ENCODE measurements around the gene GAL3ST3. TPM values are rescaled to one million over a fixed set of nuclear protein-coding genes. Genes with fewer than 3 reads are reported as not detected.
A peak's percentile ranks its signal among the peaks of the same experiment; 100 is the strongest.

The GAL3ST3 gene
- total and polyA plus RNA-seq, 2 of the 8 experiments (the other 6 are each of a cell fraction or from before 2014, with no cell fraction given): 21.1 to 21.4 TPM

DNA sequence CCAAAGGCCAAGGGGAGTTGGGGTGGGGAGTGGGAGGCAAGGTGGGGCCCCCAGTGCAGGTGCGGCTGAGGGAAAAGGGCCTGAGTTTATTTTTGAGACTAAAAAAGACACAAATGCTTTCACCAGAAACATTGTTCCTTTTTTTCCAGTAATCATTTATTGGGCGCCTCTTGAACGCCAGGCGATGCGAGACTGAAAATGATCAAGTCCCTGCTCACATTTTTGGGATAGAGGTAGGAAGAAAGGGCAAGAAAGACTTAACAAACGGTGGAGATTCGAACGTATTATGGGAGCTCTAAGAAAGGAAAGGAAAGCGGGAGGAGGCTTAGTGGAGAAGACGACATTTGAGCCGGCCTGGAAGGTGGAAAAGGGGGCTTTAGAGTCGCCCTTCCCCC, 2.4 kb upstream of the GAL3ST3 start:
- peak overlapping the region; percentile 85 for H3K27ac ChIP-seq (ENCODE audit: low read depth, low read length)
- FAIRE-seq: no peak

More for the DNA sequence above, 2.4 kb upstream of the GAL3ST3 start:
- peak overlapping the region; percentile 94; the same call in 1 of the 2 replicates for H4K8ac ChIP-seq (ENCODE audit: extremely low read depth, insufficient read depth, low read length)
- 23% methylated on average over 12 of the region's 12 CpGs; no CpG with 5 or more reads in 1 of the 2 experiments for WGBS, 2 experiments (ENCODE audit: extremely low coverage in 1 of 2, insufficient coverage in 1 of 2, insufficient read length in 1 of 2, insufficient replicate concordance in 2 of 2, low coverage in 1 of 2, low lambda C conversion rate in 2 of 2, missing lambda C conversion rate in 1 of 2)
- H3K4me2 ChIP-seq (ENCODE audit: insufficient read depth in 1 of 2, low read depth in 2 of 2, low read length in 2 of 2): peak overlapping the region; percentile 72 to 99
- H4K91ac ChIP-seq (replicated peaks; ENCODE audit: insufficient read length, low read length): peak overlapping the region; percentile 61
- no peaks in the 10 kb centered on the region for H3K27me3 ChIP-seq (replicated peaks in 1 of 4; ENCODE audit: control insufficient read depth in 3 of 4, extremely low read depth in 1 of 4, insufficient read depth in 3 of 4, low read length in 3 of 4)
- no peak overlapping the region for H2AFZ ChIP-seq (ENCODE audit: low read length)
- H2BK5ac ChIP-seq (ENCODE audit: low read depth, low read length): peak overlapping the region; percentile 54
- H3K56ac ChIP-seq (replicated peaks; ENCODE audit: insufficient read length, low read depth, low read length): peak overlapping the region; percentile 91
- peaks cover 8 to 22% (median 14%) of the 10 kb centered on the region in 4 experiments for H3K36me3 ChIP-seq (ENCODE audit: control insufficient read depth in 2 of 4, insufficient read depth in 4 of 4, low read length in 3 of 4)
- H3K23me2 ChIP-seq (ENCODE audit: low read depth, low read length): peaks cover 14% of the 10 kb centered on the region; the same call in 1 of the 2 replicates
- no peaks in the 10 kb centered on the region for H3K9me3 ChIP-seq (ENCODE audit: insufficient read depth in 2 of 2, low read depth in 1 of 2, low read length in 1 of 2)
- H3K79me2 ChIP-seq (ENCODE audit: control insufficient read depth in 1 of 2, insufficient read depth in 2 of 2, low read length in 2 of 2): peaks cover 10 to 36% of the 10 kb centered on the region in 2 experiments
- no peak for DNase-seq (ENCODE audit: low read depth in 1 of 2, low spot score in 2 of 2)
- H2BK12ac ChIP-seq (ENCODE audit: low read depth, low read length): peak overlapping the region; percentile 93
- H2BK120ac ChIP-seq (replicated peaks; ENCODE audit: low read depth, low read length): no peak overlapping the region
- POLR2A ChIA-PET (ENCODE audit: partially characterized antibody): interaction anchor here (0.8 to 13.4 kb wide), 13 partner anchors 9 to 207 kb away, joined by 3 to 150 read pairs (median 5); partner anchors contain the start of genes BANF1, CCDC85B, EIF1AD and FIBP
- TF ChIP-seq SIN3A (conservative IDR thresholded peaks at IDR 0.05 in 1 of 2, IDR thresholded peaks at IDR 0.05 in 1 of 2; ENCODE audit: low read depth in 1 of 2, low read length in 2 of 2): no peak
- TF ChIP-seq, protein P1, sequence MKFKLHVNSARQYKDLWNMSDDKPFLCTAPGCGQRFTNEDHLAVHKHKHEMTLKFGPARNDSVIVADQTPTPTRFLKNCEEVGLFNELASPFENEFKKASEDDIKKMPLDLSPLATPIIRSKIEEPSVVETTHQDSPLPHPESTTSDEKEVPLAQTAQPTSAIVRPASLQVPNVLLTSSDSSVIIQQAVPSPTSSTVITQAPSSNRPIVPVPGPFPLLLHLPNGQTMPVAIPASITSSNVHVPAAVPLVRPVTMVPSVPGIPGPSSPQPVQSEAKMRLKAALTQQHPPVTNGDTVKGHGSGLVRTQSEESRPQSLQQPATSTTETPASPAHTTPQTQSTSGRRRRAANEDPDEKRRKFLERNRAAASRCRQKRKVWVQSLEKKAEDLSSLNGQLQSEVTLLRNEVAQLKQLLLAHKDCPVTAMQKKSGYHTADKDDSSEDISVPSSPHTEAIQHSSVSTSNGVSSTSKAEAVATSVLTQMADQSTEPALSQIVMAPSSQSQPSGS (IDR thresholded peaks at IDR 0.05; ENCODE audit: low read length): 0 out of 2 replicates have a peak, but pooled peaks have one; percentile 3
- H3K4me3 ChIP-seq (ENCODE audit: extremely low read depth in 1 of 4, insufficient read depth in 2 of 4, low read depth in 3 of 4, low read length in 4 of 4): peak overlapping the region; percentile 97 to 99 (median 98)
- peaks cover 0 to 24% (median 19%) of the 10 kb centered on the region in 4 experiments; a peak in 6 of 7 replicates for H3K4me1 ChIP-seq (replicated peaks in 1 of 4; ENCODE audit: control insufficient read depth in 3 of 4, insufficient read depth in 4 of 4, low read length in 3 of 4)
- H3K4ac ChIP-seq (replicated peaks; ENCODE audit: insufficient read length, low read depth, low read length): peak overlapping the region; percentile 71
- H2BK15ac ChIP-seq (ENCODE audit: low read length): peak overlapping the region; percentile 66; the same call in 1 of the 2 replicates
- no peak overlapping the region for H3K23ac ChIP-seq (ENCODE audit: insufficient read length)
- H4K5ac ChIP-seq (ENCODE audit: insufficient read length, low read depth, low read length): peak overlapping the region; percentile 88
- H3K18ac ChIP-seq (ENCODE audit: extremely low read depth, low read length): peak overlapping the region; percentile 68
- peak overlapping the region; percentile 27 for H3K14ac ChIP-seq (ENCODE audit: insufficient read length)
- CTCF ChIA-PET (ENCODE audit: partially characterized antibody): interaction anchor here (0.8 to 12.0 kb wide), 5 partner anchors 10 to 398 kb away, joined by 3 to 144 read pairs (median 3); no protein-coding TSS in a partner anchor
- peak overlapping the region in 3 of 4 experiments; percentile 74 to 93 (median 91); a peak in 6 of 7 replicates for H3K9ac ChIP-seq (replicated peaks in 1 of 4; ENCODE audit: extremely low read depth in 1 of 4, low read depth in 3 of 4, low read length in 3 of 4)
- H4K20me1 ChIP-seq (replicated peaks in 1 of 2; ENCODE audit: control insufficient read depth in 1 of 2, insufficient read depth in 2 of 2, low read length in 2 of 2): peaks cover 0 to 7% of the 10 kb centered on the region in 2 experiments
- no peak overlapping the region for H2BK20ac ChIP-seq (ENCODE audit: low read length)
- H2AK5ac ChIP-seq (ENCODE audit: low read depth, low read length): no peak overlapping the region; the same call in 1 of the 2 replicates
- H3K79me1 ChIP-seq (ENCODE audit: low read depth, low read length): peaks cover 19% of the 10 kb centered on the region

All from H1 (cell line).